ENCODE measurements around the gene IL22RA2.

- TF ChIP-seq, protein P1, sequence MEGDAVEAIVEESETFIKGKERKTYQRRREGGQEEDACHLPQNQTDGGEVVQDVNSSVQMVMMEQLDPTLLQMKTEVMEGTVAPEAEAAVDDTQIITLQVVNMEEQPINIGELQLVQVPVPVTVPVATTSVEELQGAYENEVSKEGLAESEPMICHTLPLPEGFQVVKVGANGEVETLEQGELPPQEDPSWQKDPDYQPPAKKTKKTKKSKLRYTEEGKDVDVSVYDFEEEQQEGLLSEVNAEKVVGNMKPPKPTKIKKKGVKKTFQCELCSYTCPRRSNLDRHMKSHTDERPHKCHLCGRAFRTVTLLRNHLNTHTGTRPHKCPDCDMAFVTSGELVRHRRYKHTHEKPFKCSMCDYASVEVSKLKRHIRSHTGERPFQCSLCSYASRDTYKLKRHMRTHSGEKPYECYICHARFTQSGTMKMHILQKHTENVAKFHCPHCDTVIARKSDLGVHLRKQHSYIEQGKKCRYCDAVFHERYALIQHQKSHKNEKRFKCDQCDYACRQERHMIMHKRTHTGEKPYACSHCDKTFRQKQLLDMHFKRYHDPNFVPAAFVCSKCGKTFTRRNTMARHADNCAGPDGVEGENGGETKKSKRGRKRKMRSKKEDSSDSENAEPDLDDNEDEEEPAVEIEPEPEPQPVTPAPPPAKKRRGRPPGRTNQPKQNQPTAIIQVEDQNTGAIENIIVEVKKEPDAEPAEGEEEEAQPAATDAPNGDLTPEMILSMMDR (IDR thresholded peaks at IDR 0.05) = no peak
- TF ChIP-seq, protein P2, sequence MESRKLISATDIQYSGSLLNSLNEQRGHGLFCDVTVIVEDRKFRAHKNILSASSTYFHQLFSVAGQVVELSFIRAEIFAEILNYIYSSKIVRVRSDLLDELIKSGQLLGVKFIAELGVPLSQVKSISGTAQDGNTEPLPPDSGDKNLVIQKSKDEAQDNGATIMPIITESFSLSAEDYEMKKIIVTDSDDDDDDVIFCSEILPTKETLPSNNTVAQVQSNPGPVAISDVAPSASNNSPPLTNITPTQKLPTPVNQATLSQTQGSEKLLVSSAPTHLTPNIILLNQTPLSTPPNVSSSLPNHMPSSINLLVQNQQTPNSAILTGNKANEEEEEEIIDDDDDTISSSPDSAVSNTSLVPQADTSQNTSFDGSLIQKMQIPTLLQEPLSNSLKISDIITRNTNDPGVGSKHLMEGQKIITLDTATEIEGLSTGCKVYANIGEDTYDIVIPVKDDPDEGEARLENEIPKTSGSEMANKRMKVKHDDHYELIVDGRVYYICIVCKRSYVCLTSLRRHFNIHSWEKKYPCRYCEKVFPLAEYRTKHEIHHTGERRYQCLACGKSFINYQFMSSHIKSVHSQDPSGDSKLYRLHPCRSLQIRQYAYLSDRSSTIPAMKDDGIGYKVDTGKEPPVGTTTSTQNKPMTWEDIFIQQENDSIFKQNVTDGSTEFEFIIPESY (IDR thresholded peaks at IDR 0.05; ENCODE audit: borderline replicate concordance, low read depth) = no peak
- TF ChIP-seq POLR2AphosphoS5 (IDR thresholded peaks at IDR 0.05; ENCODE audit: low read depth, low read length) = no peak
- peak; percentile 60 for TF ChIP-seq RAD21 (IDR thresholded peaks at IDR 0.05; ENCODE audit: low read length)
- TF ChIP-seq MEF2A (IDR thresholded peaks at IDR 0.05; ENCODE audit: borderline replicate concordance, low read depth) = no peak
- TF ChIP-seq TAF1 (IDR thresholded peaks at IDR 0.05; ENCODE audit: borderline replicate concordance, low read depth, low read length) = no peak
Observed at GRCh38 chr6:137202078-137202477, 28.6 kb upstream of the IL22RA2 start.
